Caco-2 (cell line): ENCODE results near the gene SGTA. TPM values are rescaled to one million over a fixed set of nuclear protein-coding genes. Genes with fewer than 3 reads are reported as not detected.

Source experiments
- BruUV-seq: library from RNA; stranded (reverse); fragments of 400-500 nt; replicated peaks from 2 replicates; lab custom pipeline; 2021; lab: Mats Ljungman, UMichigan
- CTCF ChIA-PET: fragments of 300-600 bp; sonication (Branson Sonifier 250); formaldehyde crosslinking; loops from one replicate; lab custom pipeline; 2022; ENCODE audit warnings: antibody characterized with exemption; lab: Charles Lee
- POLR2A ChIA-PET: fragments of 300-600 bp; sonication (Branson Sonifier 250); formaldehyde crosslinking; loops from one replicate; lab custom pipeline; 2022; ENCODE audit warnings: antibody characterized with exemption; lab: Charles Lee
- DNase-seq, 2 experiments: peaks; one replicate each; pipeline versions ENCODE4 v3.0.0 to v3.0.0-alpha.2; 2020 to 2022
- H3K27me3 ChIP-seq: replicated peaks from 2 replicates; pipeline ENCODE4 v1.6.0; 2011; ENCODE audit warnings: low read length; ENCODE audit not compliant: control insufficient read depth, insufficient read depth
- H3K36me3 ChIP-seq: 2 replicates; pipeline ENCODE4 v1.5.1; 2011; ENCODE audit warnings: low read length; ENCODE audit not compliant: control insufficient read depth, insufficient read depth
- H3K4me1 ChIP-seq: fragments of 250-450 bp; sonication (Bioruptor Pico); 2 replicates; pipeline ENCODE4 v1.5.1; 2020; ENCODE audit warnings: mild to moderate bottlenecking
- H3K4me3 ChIP-seq: 2 replicates; pipeline ENCODE4 v1.5.1; 2011; ENCODE audit warnings: low read depth, mild to moderate bottlenecking, control low read depth, low read length
- H3K9me3 ChIP-seq: fragments of 250-450 bp; sonication (Bioruptor Pico); 2 replicates; pipeline ENCODE4 v1.5.1; 2020; ENCODE audit warnings: mild to moderate bottlenecking, moderate library complexity
- H3K27ac Mint-ChIP-seq: one replicate; pipeline ENCODE4 v1.8.0; 2022; ENCODE audit warnings: mixed read lengths; ENCODE audit not compliant: unreplicated experiment
- H3K27me3 Mint-ChIP-seq: one replicate; pipeline ENCODE4 v1.8.0; 2022; ENCODE audit warnings: mixed read lengths; ENCODE audit not compliant: insufficient read depth, unreplicated experiment
- H3K36me3 Mint-ChIP-seq: one replicate; pipeline ENCODE4 v1.8.0; 2022; ENCODE audit warnings: mild to moderate bottlenecking, mixed read lengths; ENCODE audit not compliant: insufficient read depth, unreplicated experiment
- H3K4me1 Mint-ChIP-seq: one replicate; pipeline ENCODE4 v1.8.0; 2022; ENCODE audit warnings: low read depth, mixed read lengths; ENCODE audit not compliant: unreplicated experiment
- H3K4me3 Mint-ChIP-seq: one replicate; pipeline ENCODE4 v1.8.0; 2022; ENCODE audit warnings: mild to moderate bottlenecking, moderate library complexity, mixed read lengths; ENCODE audit not compliant: unreplicated experiment
- H3K9me3 Mint-ChIP-seq: one replicate; pipeline ENCODE4 v1.8.0; 2022; ENCODE audit warnings: mixed read lengths; ENCODE audit not compliant: unreplicated experiment
- CTCF ChIP-seq, 2 experiments: fragments of 200-600 bp in 1 of 2; IDR thresholded peaks; 1 replicate in 1 of 2; 2 replicates in 1 of 2; pipeline versions ENCODE4 v1.5.1 to v1.8.0; 2011 to 2022; ENCODE audit warnings: antibody characterized with exemption in 1 of 2, control low read depth in 1 of 2, inconsistent platforms in 1 of 2, low read depth in 1 of 2, low read length in 1 of 2, mild to moderate bottlenecking in 1 of 2, moderate library complexity in 1 of 2; ENCODE audit not compliant: insufficient read depth in 1 of 2, severe bottlenecking in 1 of 2, unreplicated experiment in 1 of 2
- intact Hi-C: fragments of 100-400 bp; cut with micrococcal nuclease; formaldehyde crosslinking; loops from one replicate; pipeline ENCODE4 v1.10.0; 2022; ENCODE audit not compliant: unreplicated experiment
- total RNA-seq: library from RNA; stranded (reverse); gene quantifications from 2 replicates; pipeline ENCODE4 v1.2.3, GENCODE V29; 2022

The SGTA gene
- total RNA-seq, 1 experiment from 2014 or later: 90.1 TPM

- Mint-ChIP-seq H3K27me3 (no peaks in the 10 kb centered on the region), H3K9me3 (no peaks in the 10 kb centered on the region), H3K4me3 (no peak overlapping the region), H3K27ac (no peak overlapping the region), H3K4me1 (no peaks in the 10 kb centered on the region), H3K36me3 (no peaks in the 10 kb centered on the region)
- intact Hi-C loops: no loop called here
- Histone ChIP-seq H3K36me3 (no peaks in the 10 kb centered on the region), H3K27me3 (no peaks in the 10 kb centered on the region), H3K4me3 (no peak overlapping the region), H3K9me3 (no peaks in the 10 kb centered on the region), H3K4me1 (no peaks in the 10 kb centered on the region)
- TF ChIP-seq CTCF (IDR thresholded peaks at IDR 0.05; ENCODE audit: insufficient read depth in 1 of 2, low read depth in 1 of 2, low read length in 1 of 2, severe bottlenecking in 1 of 2, unreplicated experiment in 1 of 2): no peak
- no peak for DNase-seq
- CTCF ChIA-PET: no interaction called here
- no TSS peak for BruUV-seq
- POLR2A ChIA-PET: no interaction called here
Measured at GRCh38 chr19:2743099-2743498, 40.0 kb downstream of the SGTA start.

GRCh38 chr19:2740314-2740656 lies 42.8 kb downstream of the SGTA start:
- TF ChIP-seq CTCF (IDR thresholded peaks at IDR 0.05; ENCODE audit: insufficient read depth in 1 of 2, low read depth in 1 of 2, low read length in 1 of 2, severe bottlenecking in 1 of 2, unreplicated experiment in 1 of 2): no peak
- H3K4me1 ChIP-seq: no peaks in the 10 kb centered on the region
- peak overlapping the region; percentile 78 for H3K4me3 Mint-ChIP-seq
- no peaks in the 10 kb centered on the region for H3K36me3 Mint-ChIP-seq
- H3K9me3 ChIP-seq: no peaks in the 10 kb centered on the region
- no peaks in the 10 kb centered on the region for H3K27me3 Mint-ChIP-seq
- H3K4me1 Mint-ChIP-seq: no peaks in the 10 kb centered on the region
- H3K4me3 ChIP-seq: no peak overlapping the region
- no peaks in the 10 kb centered on the region for H3K9me3 Mint-ChIP-seq
- H3K36me3 ChIP-seq: no peaks in the 10 kb centered on the region
- BruUV-seq: no TSS peak
- intact Hi-C loops: no loop called here
- no peaks in the 10 kb centered on the region for H3K27me3 ChIP-seq
- DNase-seq: no peak
- ChIA-PET CTCF (no interaction called here), POLR2A (no interaction called here)
- H3K27ac Mint-ChIP-seq: no peak overlapping the region

- H3K4me1 ChIP-seq: no peaks in the 10 kb centered on the region
- H3K4me1 Mint-ChIP-seq: no peaks in the 10 kb centered on the region
- POLR2A ChIA-PET: no interaction called here
- DNase-seq: peak; percentile 99
- H3K4me3 Mint-ChIP-seq: peak within 1 kb of the TSS; percentile 78
- peak within 1 kb of the TSS; percentile 63 for H3K27ac Mint-ChIP-seq
- H3K27me3 Mint-ChIP-seq: no peaks in the 10 kb centered on the region
- no peaks in the 10 kb centered on the region for H3K36me3 Mint-ChIP-seq
- TF ChIP-seq CTCF (IDR thresholded peaks at IDR 0.05; ENCODE audit: insufficient read depth in 1 of 2, low read depth in 1 of 2, low read length in 1 of 2, severe bottlenecking in 1 of 2, unreplicated experiment in 1 of 2): no peak
- no peaks in the 10 kb centered on the region for H3K9me3 Mint-ChIP-seq
- intact Hi-C loops: loop anchor here (2.0 kb wide), 1 partner anchor 45 kb away; the partner anchor contains the start of gene THOP1
- CTCF ChIA-PET: no interaction called here
- BruUV-seq: no TSS peak
- no peaks in the 10 kb centered on the region for H3K36me3 ChIP-seq
- H3K9me3 ChIP-seq: no peaks in the 10 kb centered on the region
- H3K27me3 ChIP-seq: no peaks in the 10 kb centered on the region
- H3K4me3 ChIP-seq: peak within 1 kb of the TSS; percentile 70
Measured at GRCh38 chr19:2739602-2740313, 43.3 kb downstream of the SGTA start, which contains the start of gene SLC39A3. Gene SLC39A3 (minus strand): TSS chr19:2740017. CDS start chr19:2737257, 2,760 bp downstream.
